DMS53 (cell line): ENCODE results near the gene EHMT1.
A peak's percentile ranks its signal among the peaks of the same experiment; 100 is the strongest.
"Not testable (repeated sequence)": the region's sequence is repeated elsewhere in the genome, so short reads cannot be mapped to it uniquely, and the experiment has no call there.

Experiments
- DNase-seq: peaks from one replicate; lab custom pipeline; 2025; lab: John Stamatoyannopoulos, UW

Gene EHMT1

GRCh38 chr9:137761793-137762192 lies 143.0 kb downstream of the EHMT1 start:
- DNase-seq: no peak

DNA sequence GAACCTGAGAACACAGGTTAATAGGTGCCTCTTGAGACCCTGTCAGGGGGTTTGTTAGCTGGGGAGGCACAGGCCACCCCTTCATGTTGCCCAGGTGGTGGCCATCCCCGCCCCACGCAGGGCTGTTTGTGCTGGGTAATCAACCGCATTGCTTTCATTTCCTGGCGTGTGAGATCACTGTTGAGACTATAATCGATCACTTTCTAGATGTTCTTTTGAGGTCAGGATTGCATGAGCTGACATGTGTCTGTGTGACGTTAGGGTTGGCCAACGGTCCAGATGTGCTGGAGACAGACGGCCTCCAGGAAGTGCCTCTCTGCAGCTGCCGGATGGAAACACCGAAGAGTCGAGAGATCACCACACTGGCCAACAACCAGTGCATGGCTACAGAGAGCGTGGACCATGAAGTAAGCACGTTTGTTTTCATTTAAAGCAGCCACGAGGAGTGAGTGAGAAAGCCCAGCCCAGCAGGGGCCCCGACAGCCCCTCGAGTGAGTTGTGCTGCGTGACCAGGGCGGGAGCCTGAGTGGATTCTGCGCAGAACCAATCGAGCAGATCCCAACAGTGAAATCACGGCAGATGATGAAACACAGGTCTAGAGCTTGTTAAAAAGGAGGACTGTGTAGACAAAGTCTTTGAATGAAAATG lies 143.7 kb downstream of the EHMT1 start:
- no peak for DNase-seq

- no peak for DNase-seq
Measured at GRCh38 chr9:137763271-137763955, 144.6 kb downstream of the EHMT1 start.

DNA sequence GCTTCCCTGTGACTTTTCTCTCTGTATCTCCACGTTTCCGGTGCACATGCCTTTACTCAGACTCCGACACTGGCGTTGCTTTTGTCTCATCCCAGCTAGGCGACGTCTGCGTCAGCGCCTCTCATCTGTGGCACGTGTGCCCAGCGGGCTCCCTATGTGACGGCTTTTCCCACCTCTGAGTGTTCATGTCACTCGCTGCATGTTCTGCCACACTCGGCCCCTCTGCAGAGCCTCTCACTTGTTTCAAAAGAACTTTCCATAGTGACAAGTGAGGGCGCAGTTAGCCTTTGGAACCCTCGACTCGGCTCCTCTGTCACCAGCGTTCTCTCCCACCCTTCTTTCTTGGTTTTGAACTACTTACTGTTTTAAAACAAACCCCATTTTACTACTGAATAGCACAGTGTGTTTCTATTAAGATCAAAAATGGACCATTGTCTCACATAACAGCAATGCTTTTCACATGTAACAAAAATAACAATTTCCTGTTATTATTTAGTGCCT lies 145.4 kb downstream of the EHMT1 start:
- no peak for DNase-seq

- no peak for DNase-seq
Measured at GRCh38 chr9:137764981-137765380, 146.2 kb downstream of the EHMT1 start.

DNA sequence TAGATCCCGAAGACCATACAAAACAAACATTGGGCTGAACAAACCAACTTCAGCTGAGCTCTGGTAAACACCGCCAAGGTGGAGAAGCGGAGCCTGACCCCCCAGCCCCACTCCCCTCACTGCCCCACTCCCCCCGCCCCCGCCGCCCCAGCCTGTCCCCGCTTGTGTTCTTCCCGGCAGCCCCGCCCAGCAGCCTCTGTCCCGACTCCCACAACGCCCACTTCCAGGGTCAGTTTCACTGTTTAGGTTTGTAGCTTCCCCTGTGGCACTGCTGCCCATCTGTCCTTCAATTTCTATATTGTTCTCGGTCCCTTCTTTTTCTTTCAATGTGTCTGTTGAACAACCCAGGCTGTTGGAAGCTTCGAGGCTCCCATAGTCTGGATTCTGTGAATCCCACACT lies 146.7 kb downstream of the EHMT1 start:
- DNase-seq: no peak

DNA sequence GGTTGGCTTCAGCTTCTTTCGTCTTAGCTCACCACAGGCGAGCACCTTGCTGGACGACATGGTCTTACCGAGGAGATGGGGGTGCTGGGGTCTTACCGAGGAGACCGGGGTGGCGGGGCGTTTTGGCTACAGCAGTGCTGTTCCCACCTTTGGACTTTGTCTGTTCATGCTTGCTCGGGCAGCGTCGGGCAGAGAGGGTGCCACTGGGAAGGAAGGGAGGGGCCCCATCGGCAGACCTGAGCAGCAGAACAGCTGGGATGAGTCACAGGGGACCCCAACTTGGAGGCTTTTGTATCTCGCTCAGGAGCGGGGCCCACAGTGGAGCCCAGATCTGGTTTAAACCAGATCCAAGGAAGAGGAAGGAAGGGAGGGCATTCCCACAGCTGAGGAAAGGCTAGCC lies 152.8 kb downstream of the EHMT1 start:
- DNase-seq: no peak

DNA sequence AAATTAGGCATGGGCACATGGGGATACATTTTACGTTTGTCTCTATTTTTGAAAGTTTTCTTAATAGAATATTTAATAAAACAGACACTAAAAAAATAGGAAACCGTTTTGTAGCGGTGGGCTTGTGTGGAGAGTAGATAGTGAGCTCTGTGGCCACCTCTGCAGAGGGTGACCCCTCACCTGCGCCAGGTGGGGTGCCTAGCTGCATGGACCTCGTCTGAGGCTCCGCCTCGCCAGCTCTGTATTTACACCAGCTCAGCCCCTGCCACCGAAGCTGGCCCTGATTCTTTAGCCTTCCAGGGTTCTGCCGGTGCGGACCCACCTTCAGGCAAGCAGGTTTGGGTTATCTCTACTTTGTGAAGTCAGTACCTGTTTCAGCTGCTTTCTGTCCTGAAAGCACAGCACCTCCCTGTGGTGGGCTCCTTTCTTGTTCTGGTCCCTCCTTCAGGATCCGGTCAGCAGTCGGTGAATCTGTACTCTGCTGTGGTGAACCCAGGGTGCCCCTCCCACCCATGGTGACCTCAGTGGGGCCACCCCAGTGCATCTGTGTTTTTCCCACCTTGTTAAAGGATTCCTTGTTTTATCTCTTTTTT lies 153.6 kb downstream of the EHMT1 start:
- peak; percentile 30 for DNase-seq

- DNase-seq: peak; percentile 22
Measured at GRCh38 chr9:137774775-137775386, 156.1 kb downstream of the EHMT1 start.

DNA sequence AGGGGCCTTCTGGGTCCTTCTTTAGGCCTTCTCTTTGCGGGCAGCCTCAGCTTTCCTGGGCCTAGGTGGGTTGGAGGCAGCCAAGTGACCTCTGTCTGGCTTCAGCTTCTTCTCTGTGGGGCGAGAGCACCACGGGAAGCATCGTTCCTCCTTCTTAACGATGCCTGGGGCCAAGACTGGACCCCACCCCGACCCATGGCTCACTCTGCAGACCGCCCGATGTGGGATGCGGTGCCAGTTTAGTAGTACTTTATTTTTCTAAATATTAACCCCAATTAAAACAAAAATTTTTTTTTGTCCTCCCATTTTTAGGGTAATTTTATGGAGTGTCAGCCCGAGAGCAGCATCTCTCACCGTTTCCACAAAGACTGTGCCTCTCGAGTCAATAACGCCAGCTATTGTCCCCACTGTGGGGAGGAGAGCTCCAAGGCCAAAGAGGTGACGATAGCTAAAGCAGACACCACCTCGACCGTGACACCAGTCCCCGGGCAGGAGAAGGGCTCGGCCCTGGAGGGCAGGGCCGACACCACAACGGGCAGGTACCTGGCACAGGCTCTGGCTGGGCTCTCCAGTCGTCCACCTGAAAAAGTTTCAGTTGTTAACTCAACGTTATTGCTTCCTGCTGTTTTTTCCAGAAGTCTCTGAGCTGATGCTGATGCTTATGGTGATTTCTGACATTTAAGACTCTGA lies 157.6 kb downstream of the EHMT1 start:
- DNase-seq: no peak

DNA sequence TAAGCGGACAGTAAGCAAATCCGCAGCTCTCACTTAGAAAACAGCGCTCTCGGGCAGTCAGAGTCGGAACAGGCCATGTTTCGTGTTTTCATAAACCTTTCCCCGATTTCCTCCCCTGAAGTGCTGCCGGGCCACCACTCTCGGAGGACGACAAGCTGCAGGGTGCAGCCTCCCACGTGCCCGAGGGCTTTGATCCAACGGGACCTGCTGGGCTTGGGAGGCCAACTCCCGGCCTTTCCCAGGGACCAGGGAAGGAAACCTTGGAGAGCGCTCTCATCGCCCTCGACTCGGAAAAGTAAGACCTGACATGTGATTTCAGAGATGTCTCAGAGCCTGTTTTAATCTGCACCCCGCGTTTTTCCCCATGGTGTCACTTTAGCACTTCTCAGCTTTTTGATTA lies 159.0 kb downstream of the EHMT1 start:
- no peak for DNase-seq

DNA sequence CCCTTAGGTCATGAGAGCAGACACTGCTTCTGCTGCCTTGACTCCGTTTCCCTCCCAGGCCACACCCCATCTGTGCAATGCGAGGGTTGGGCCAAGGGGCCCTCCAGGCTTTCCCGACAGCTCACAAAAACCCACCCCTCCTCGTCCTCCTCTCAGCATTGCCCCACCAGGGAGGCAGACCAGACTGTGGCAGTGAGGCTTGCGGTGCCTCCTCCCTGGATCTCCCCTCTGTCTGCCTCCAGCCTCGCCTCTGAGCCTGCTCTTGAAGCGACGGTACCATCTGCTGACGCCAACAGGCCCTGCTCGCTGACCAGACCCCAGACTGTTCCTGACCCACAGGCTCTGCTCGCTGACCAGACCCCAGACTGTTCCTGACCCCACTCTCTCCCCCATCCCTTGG lies 159.5 kb downstream of the EHMT1 start:
- DNase-seq: no peak

GRCh38 chr9:137778914-137779313 lies 160.1 kb downstream of the EHMT1 start:
- DNase-seq: no peak

DNA sequence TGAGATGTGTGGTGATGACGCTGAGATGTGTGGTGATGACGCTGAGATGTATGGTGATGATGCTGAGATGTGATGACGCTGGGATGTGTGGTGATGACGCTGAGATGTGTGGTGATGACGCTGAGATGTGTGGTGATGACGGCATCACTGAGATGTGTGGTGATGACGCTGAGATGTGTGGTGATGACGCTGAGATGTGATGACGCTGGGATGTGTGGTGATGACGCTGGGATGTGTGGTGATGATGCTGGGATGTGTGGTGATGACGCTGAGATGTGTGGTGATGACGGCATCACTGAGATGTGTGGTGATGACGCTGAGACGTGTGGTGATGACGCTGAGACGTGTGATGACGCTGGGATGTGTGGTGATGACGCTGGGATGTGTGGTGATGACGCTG lies 161.2 kb downstream of the EHMT1 start:
- not testable (repeated sequence) for DNase-seq

GRCh38 chr9:137781906-137782585 lies 163.2 kb downstream of the EHMT1 start:
- DNase-seq: no peak

DNA sequence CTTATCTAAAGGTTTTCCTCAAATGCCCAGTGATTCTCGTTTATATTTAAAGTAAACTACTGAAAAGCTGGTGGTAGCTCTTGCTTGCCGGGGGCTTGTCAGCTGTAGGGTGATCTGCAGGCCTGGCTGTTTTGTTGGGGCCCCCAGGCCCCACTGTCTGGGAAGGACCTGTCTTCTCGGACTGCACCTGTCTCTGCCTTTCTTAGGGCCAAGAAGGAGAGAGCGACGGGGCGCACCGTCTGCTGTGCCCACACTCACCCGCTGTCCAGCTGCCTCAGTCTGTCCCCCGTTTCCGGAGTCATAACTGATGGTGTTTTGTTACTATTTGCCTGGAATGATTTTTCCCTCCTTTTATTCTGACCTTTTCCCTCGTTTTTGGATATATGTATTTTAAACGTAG lies 164.7 kb downstream of the EHMT1 start:
- no peak for DNase-seq

DNA sequence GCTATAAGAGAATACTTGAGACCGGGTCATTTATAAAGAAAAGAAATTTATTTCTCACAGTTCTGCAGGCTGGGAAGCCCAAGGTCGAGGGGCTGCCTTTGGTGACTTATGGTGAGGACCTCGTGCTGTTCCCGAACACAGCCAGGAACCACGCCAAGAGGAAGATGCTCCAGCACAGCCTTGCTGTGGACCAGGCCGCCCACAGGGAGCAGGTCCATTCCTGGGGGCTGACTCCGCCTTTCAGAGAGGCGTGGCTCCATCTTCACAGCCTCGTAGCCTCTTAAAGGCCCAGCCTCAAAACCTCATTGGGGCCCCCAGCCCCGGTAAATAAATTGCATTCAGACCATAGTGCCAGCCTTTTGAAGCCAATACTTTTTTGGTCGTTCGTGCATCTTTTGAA lies 165.2 kb downstream of the EHMT1 start:
- DNase-seq: no peak

GRCh38 chr9:137784641-137785513 lies 166.1 kb downstream of the EHMT1 start:
- DNase-seq: no peak

- DNase-seq: peak; percentile 52
Measured at GRCh38 chr9:137785704-137786161, 166.9 kb downstream of the EHMT1 start.

- no peak for DNase-seq
Measured at GRCh38 chr9:137786511-137786920, 167.7 kb downstream of the EHMT1 start.

DNA sequence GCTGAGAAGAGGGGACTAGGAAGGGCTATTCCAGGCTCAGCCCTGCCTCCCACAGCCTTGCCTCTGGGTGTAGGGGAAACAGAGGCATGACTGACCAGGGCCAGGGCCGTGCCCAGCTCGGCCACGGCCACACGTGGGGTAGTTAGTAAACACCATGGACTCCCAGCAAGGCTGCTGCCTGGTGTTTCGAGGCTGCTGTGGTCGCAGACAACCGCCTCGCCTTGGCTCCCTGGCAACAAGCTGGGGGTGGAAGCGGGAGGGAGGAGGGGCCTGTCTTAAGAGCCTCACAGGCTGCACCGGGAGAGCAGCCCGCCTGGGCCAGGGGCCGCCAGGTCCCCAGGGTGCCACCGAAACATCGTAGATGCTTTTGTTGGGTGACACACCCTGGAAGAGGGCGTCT lies 168.6 kb downstream of the EHMT1 start:
- no peak for DNase-seq
